Parathyroid adenoma (tissue), 2 donors: ENCODE measurements around the gene RC3H2.
"Not testable (repeated sequence)": the region's sequence is repeated elsewhere in the genome, so short reads cannot be mapped to it uniquely, and the experiment has no call there.

Source experiments
- H2AFZ ChIP-seq: fragments of 300-600 bp; sonication (generic); one replicate; pipeline ENCODE4 v1.7.0; 2017; ENCODE audit warnings: antibody characterized with exemption, mild to moderate bottlenecking
- H3K27ac ChIP-seq: fragments of 300-600 bp; sonication (generic); one replicate; pipeline ENCODE4 v1.7.0; 2017
- H3K27me3 ChIP-seq: fragments of 300-600 bp; sonication (generic); one replicate; pipeline ENCODE4 v1.7.0; 2017; ENCODE audit warnings: low read length; ENCODE audit not compliant: control insufficient read depth, insufficient read depth
- H3K36me3 ChIP-seq: fragments of 300-600 bp; sonication (generic); one replicate; pipeline ENCODE4 v1.7.0; 2017; ENCODE audit warnings: low read length; ENCODE audit not compliant: control insufficient read depth, insufficient read depth
- H3K4me1 ChIP-seq: fragments of 300-600 bp; sonication (generic); one replicate; pipeline ENCODE4 v1.7.0; 2017; ENCODE audit warnings: control low read depth
- H3K4me2 ChIP-seq: fragments of 300-600 bp; sonication (generic); one replicate; pipeline ENCODE4 v1.7.0; 2017; ENCODE audit warnings: low read length
- H3K4me3 ChIP-seq: fragments of 300-600 bp; sonication (generic); one replicate; pipeline ENCODE4 v1.7.0; 2017; ENCODE audit warnings: low read depth, low read length
- H3K79me2 ChIP-seq: fragments of 300-600 bp; sonication (generic); one replicate; pipeline ENCODE4 v1.7.0; 2017; ENCODE audit warnings: control low read depth
- H3K9ac ChIP-seq: fragments of 300-600 bp; sonication (generic); one replicate; pipeline ENCODE4 v1.7.0; 2017; ENCODE audit warnings: mild to moderate bottlenecking
- H3K9me3 ChIP-seq: fragments of 300-600 bp; sonication (generic); one replicate; pipeline ENCODE4 v1.7.0; 2017; ENCODE audit warnings: low read length; ENCODE audit not compliant: control insufficient read depth
- CTCF ChIP-seq: fragments of 300-600 bp; sonication (generic); IDR thresholded peaks from one replicate; pipeline ENCODE4 v1.7.0; 2017; ENCODE audit warnings: antibody characterized with exemption, mild to moderate bottlenecking
- donor health status: primary hyperparathyroidism.

RC3H2 gene

GRCh38 chr9:122888480-122888879, 16.7 kb downstream of the RC3H2 start:
- TF ChIP-seq CTCF, result no peak
- no peak overlapping the region for H2AFZ ChIP-seq
- H3K4me2 ChIP-seq, result no peak overlapping the region
- H3K27ac ChIP-seq, result no peak overlapping the region
- H3K4me3 ChIP-seq, result no peak overlapping the region
- no peaks in the 10 kb centered on the region for H3K9me3 ChIP-seq
- H3K4me1 ChIP-seq, result no peaks in the 10 kb centered on the region
- H3K9ac ChIP-seq, result no peak overlapping the region
- no peaks in the 10 kb centered on the region for H3K36me3 ChIP-seq
- no peaks in the 10 kb centered on the region for H3K27me3 ChIP-seq
- H3K79me2 ChIP-seq, result peaks cover 5% of the 10 kb centered on the region

GRCh38 chr9:122883125-122883524, 22.0 kb downstream of the RC3H2 start:
- no peak for TF ChIP-seq CTCF
- Histone ChIP-seq H3K9ac (no peak overlapping the region), H3K27me3 (no peaks in the 10 kb centered on the region), H2AFZ (no peak overlapping the region), H3K27ac (no peak overlapping the region), H3K4me2 (no peak overlapping the region), H3K9me3 (no peaks in the 10 kb centered on the region), H3K36me3 (no peaks in the 10 kb centered on the region), H3K4me1 (no peaks in the 10 kb centered on the region), H3K4me3 (no peak overlapping the region), H3K79me2 (peaks cover 3% of the 10 kb centered on the region)

- Histone ChIP-seq H3K36me3 (no peaks in the 10 kb centered on the region), H3K27me3 (no peaks in the 10 kb centered on the region), H3K4me3 (no peak overlapping the region), H3K27ac (no peak overlapping the region), H3K4me2 (no peak overlapping the region), H2AFZ (no peak overlapping the region), H3K9ac (no peak overlapping the region), H3K4me1 (no peaks in the 10 kb centered on the region), H3K79me2 (peaks cover 3% of the 10 kb centered on the region), H3K9me3 (no peaks in the 10 kb centered on the region)
- TF ChIP-seq CTCF, result no peak
These were observed 25.7 kb downstream of the RC3H2 start for GRCh38 chr9:122879443-122879842.

GRCh38 chr9:122875523-122875922, 29.6 kb downstream of the RC3H2 start:
- H3K36me3 ChIP-seq, result no peaks in the 10 kb centered on the region
- no peak overlapping the region for H2AFZ ChIP-seq
- no peak overlapping the region for H3K4me2 ChIP-seq
- no peaks in the 10 kb centered on the region for H3K27me3 ChIP-seq
- H3K79me2 ChIP-seq, result peaks cover under 1% of the 10 kb centered on the region
- H3K9me3 ChIP-seq, result no peaks in the 10 kb centered on the region
- TF ChIP-seq CTCF, result no peak
- H3K9ac ChIP-seq, result no peak overlapping the region
- no peak overlapping the region for H3K4me3 ChIP-seq
- H3K4me1 ChIP-seq, result no peaks in the 10 kb centered on the region
- no peak overlapping the region for H3K27ac ChIP-seq

GRCh38 chr9:122867276-122867675, 37.9 kb downstream of the RC3H2 start:
- not testable (repeated sequence) for H3K4me1 ChIP-seq, H3K4me2 ChIP-seq, H3K9ac ChIP-seq, H3K4me3 ChIP-seq, H3K27me3 ChIP-seq, H3K36me3 ChIP-seq, H3K9me3 ChIP-seq, H3K79me2 ChIP-seq, H2AFZ ChIP-seq, H3K27ac ChIP-seq
